RPMI7951 (cell line): ENCODE data around the gene CNST. TPM values are rescaled to one million over a fixed set of nuclear protein-coding genes. Genes with fewer than 3 reads are reported as not detected.

ENCODE experiments used
- DNase-seq: peaks from one replicate; pipeline ENCODE4 v3.0.0-alpha.2; 2012; ENCODE audit warnings: low read depth
- total RNA-seq: library from RNA; depleted of rRNA; stranded (reverse); fragments of >200 nt; shearing (Covaris generic); gene quantifications from 2 replicates; pipeline ENCODE4 v1.2.3, GENCODE V29; 2014; rRNA removed

Gene CNST, protein sequence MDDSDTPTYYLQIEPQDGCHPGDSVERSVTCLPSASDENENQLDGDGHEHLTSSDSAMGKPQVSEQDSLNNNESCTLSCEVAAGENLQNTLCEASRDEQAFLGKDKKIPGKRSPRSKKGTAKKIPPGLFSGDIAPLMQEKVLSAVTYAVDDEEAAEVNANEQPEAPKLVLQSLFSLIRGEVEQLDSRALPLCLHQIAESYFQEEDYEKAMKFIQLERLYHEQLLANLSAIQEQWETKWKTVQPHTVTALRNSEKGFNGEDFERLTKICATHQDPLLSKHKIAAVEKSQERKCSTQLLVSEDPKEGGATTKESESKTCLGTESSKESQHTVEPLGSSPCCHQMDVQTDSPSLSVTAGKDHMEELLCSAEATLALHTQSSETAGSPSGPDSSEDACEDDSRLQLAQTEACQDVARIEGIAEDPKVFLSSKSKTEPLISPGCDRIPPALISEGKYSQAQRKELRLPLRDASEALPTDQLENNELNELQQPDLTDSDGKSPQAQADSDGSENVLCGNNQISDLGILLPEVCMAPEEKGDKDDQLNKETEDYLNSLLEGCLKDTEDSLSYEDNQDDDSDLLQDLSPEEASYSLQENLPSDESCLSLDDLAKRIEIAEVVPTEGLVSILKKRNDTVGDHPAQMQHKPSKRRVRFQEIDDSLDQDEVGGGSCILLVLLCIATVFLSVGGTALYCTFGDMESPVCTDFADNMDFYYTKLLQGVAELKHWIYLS
- 12.0 and 12.3 TPM in 2 replicates for total RNA-seq

GRCh38 chr1:246566128-246566812 lies at the start of gene CNST, which contains the start of gene TFB2M:
Gene CNST, plus strand, starts transcription at chr1:246566456. Its CDS starts 25,107 bp downstream, at chr1:246591563.
Gene TFB2M, minus strand, starts transcription at chr1:246566261. Its CDS starts 123 bp downstream, at chr1:246566138.
- peak; percentile 98 for DNase-seq

DNA sequence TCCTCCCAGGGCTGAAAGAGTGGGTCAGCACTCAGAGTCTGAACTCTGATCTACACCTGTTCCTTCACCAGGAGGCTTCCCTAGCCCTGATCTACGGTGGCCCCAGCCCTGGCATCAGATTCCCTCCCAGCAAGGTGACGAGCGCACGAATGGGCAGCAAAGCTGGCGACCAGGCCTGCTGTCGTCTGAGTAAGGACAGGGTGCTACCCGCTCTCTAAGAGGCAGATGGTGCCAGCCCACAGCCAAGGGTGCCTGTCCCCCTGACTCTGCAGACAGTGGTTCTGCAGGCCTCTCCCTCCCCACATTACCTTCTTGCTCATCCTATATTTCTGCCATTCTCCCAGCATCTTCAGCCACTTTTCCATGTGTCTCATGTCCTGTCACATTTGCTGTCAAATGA lies 48.9 kb upstream of the CNST start:
- DNase-seq, result no peak

DNA sequence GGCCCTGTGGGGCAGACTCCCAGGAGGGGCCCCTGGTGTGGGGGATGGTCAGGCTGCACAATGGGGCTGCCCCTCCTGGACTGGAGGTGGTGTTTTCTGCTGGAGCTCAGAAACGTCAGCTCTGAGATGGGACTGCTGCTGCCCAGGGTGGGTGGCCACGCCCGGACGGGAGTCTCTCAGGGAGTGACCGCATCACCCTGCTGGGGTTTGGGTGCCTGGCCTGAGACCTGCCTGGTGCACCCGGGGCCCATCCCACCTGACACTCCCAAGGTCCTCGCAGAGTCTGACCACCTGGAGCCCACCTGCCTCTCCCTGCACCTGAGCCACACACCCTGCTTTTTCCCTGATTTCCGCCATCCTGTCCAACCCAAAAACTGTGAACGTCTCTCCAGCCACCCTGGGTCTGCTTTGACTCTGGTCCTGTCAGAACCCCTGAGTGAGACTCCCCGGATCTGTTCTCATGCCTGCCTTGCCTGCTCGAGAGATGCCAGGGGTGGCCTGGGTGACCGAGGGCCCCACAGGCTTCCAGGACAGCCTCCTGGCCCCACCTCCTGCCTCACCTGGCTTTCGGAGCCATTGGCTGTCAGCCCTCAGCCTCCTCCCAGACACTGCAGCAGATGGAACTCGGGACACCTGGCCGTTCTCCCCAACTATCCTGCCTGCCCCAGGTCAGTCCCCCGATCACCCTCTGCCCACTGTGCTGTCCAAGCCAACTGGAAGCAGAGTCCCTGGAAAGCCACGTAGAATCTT lies 47.6 kb upstream of the CNST start:
- no peak for DNase-seq

DNA sequence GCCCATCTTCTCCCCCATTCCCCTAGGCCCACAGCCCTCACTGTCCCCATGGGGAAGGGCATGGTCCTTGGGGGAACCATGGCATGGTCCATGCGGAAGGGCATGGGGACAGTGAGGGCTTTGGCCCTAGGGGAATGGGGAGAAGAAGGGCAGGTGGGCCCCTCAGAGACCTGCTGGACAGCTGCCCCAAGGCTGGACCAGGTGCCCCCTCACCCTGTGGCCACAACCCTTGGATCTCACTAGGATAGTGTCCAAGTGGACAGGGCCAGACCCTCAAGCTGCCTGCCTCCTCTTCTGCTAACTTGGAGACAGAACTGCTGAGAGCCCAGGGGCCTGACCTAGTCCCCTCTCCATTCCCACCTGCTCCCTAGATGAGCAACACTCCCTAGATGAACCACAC lies 46.7 kb upstream of the CNST start:
- no peak for DNase-seq

DNA sequence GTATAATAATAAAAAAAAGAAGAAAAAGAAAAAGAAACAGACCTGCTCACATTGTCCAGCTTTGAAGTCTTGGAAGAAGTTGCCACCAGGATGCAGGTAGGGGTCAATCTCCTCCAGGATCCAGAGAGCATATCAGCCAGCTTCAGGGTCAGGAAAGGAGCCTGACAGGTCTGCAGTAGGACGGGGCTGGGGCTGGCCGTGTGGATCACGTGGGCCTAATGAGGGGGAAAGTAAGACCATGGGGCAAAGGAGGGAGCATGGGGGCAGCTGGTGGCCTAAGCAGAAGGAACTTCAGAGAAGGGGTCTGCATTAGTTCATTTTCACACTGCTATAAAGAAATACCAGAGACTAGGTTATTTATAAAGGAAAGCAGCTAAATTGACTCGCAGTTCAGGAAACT lies 39.9 kb upstream of the CNST start:
- DNase-seq, result no peak

DNA sequence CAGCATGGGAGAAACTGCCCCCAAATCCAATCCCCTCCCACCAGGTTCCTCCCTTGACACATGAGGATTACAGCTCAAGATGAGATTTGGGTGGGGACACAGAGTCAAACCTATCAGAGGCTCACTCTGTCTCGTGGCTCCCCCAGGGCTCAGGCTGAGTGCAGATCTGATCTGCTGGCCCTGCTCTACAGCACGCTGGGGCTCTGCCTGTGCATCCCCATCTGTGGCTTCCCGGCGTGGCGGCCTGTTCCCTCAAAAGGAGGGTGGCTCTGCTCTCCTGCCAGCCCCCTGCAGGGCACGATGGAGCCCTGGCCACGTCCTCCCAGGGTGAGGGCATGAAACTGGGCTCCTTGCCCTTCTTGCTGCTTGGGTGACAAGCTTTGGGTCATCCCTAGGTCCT lies 39.3 kb upstream of the CNST start:
- DNase-seq, result no peak

DNA sequence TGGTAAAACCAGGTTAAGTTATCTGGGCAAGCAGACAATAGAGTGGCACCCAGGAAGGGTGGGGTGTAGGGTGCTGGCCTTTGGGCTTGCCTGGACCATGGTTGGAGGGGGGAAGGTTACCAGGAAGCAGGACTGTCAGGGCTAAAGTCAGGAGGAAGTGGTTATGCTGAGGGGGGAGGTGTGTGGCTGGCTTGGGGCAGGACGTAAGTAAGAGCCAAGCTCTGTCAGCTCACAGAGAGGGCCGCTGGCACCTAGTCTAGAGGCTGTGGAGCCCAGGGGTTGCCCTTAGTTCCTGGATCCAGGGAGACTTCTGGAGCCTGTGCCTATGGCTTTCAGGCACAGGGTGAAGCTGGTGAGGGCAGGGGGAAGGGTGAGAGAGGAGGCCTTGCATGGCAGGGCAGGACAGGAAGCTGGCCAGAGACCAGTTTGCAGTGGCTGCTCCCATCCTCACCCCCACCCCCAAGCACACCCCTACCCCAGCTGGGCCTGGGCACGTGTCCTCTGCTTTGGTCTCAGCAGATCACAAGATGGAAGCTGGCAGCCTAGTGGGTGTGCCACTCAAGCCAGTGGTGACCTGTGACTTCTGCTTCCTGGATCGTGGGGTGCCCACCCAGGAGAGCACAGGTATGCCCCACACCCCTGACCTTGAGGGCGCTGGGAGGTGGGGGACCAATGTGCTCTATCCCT lies 38.7 kb upstream of the CNST start:
- DNase-seq, result no peak

DNA sequence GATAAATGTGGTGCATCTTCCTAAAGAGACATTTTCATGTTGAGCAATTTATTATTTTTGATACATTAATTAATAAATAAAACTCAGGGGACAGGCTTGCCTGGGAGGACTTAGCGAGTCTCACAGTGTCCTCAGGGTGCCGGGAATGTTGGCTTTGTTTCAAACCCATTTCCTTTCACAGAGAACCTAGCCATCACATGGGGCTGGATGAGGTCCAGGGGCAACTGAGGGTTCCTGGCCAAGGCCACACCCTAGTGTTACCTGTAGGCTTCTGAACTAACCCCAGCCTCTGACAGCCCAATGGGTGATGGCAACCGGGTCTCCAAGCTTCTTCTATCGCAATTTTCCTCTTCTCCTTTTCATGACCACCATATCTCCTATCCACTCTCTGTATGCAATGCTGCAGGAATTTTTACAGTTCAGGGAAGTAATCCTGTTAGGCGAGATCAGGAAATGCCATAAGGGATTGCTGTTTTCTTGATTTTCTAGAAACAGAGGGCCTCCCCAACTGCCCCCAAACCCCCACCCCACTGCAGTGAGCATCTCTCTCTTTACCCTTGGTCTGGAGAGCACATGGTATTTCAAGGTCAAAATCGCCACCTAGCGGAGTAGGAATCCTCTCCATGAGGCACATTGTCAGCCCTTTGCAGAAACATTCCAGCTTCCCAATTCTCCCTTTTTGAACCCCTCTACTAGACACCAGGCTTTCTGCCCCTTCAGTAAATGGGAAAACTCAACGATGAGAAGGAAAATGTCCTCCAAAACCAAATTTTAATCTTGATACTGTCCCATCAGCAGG lies 37.1 kb upstream of the CNST start:
- no peak for DNase-seq

DNA sequence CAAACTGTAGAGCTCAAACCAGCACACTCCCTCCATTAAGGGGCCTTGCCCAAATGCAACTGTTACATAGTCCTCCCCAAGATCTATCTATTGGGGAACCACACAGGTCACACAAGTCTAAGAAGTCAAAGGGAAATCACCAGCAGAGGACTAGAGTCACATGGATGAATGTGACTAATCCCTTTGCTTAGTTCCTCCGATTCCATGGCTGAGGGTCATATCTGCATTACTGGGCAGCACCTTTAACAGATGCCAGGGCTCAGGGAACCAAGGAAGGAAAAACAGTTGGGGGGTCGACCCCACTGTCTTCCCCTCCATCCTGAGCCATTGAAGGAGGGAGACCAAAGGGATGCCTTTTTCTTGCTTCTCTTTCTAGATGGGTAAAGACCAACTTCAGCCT lies 35.8 kb upstream of the CNST start:
- no peak for DNase-seq

GRCh38 chr1:246532519-246532918 lies 33.7 kb upstream of the CNST start:
- DNase-seq, result no peak

- no peak for DNase-seq
Observed at GRCh38 chr1:246533371-246533905, 32.8 kb upstream of the CNST start.

DNA sequence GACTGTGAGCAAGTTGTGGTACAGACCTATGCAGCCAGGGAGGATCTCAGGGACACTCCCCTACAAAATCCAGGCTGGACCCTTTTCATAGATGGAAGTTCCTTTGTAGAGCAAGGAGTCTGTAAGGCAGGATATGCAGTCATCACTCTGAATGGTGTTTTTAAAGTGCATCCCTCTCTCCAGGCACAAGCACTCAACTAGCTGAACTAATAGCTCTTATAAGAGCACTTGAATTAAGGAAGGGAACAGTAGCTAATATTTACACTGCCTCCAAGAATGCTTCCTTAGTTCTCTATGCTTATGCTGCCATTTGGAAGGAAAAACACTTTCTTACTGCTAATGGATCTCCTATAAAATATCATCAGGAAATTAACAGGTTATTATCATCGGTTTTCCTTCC lies 32.1 kb upstream of the CNST start:
- DNase-seq, result no peak

DNA sequence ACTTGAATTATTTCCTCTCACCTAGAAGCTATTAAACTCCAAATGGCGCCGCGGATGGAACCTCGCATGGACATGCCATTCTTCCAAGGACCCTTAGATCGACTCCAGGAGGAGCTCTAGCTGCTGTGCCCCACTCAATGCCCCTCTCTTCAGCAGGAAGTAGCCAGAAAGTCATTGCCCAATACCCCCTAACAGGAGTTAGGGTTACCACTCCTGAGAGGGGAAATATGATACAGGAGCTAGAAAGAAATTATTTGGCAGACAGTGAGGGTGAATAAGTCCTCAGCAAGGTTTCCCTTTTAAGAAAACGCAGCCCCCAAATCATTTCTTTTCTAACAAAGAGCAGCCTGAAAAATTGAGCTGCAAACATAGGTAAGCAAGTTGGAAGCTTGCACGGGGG lies 28.8 kb upstream of the CNST start:
- DNase-seq, result no peak

DNA sequence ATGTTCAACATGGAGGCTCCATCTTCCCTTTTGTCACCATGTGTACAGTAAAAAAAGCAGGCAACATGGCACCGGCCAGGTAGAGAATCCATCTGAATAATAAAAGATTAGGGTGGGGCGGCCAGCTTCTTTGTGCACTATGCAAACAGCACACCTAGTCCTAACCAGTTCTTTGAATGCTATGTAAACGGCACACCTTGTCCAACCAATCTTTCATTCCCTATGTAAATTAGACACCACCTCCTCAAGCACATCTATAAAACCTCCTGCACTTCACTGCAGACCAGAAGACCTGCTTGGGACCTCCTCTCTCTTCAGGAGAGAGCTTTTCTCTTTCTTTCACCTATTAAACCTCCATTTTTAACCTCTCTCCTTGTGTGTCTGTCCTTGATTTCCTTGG lies 28.4 kb upstream of the CNST start:
- no peak for DNase-seq

DNA sequence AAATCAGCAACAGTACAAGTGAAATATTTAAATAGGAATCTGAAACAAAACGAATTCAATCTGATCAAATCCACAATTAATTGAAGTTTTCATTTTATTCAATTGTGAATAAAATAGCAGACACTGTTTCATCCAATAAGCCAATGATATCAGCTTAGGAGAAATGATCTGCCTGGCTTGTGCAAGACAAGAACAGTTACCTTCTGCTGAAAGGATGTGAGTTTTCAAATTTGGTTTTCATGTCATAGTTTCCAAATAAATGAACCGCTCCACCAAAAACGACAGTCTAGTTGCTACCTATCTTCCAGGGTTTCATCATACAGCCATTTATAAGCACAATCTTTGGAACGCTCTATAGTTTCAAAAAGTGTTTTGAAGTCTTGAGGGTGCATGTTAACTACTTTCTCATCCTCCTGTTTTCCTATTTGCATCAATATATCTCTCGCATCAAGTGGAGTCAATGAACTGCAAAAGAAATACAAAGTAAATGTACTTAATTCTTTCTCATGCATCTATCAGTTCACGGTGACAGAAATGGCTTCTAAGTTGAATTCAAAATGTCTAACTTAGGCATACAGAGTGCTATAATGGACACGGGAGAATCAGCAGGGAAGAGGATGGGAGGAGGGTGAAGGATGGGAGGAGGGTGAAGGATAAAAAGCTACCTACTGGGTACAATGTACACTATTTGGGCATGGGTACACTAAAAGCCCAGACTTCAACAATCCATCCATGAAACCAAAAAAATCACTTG lies 25.3 kb upstream of the CNST start:
- DNase-seq, result no peak

DNA sequence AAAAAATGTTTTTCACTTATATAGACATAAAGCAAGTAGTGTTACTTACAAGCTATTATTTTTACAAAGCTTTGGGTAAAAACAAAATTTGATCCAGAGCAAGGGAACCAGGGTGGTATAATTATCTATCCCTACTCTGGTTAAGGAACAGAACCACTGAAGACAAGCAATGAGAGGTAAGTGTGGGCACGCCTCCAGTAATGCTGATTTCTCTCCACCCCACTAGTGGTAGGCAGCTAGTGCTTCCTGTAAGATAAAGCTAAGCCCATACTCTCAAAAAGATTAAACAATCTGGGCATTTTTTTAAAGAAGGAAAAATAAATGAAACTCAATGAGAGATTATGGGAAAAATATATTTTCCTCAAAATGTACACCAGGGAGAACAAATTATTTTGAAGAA lies 22.3 kb upstream of the CNST start:
- no peak for DNase-seq

DNA sequence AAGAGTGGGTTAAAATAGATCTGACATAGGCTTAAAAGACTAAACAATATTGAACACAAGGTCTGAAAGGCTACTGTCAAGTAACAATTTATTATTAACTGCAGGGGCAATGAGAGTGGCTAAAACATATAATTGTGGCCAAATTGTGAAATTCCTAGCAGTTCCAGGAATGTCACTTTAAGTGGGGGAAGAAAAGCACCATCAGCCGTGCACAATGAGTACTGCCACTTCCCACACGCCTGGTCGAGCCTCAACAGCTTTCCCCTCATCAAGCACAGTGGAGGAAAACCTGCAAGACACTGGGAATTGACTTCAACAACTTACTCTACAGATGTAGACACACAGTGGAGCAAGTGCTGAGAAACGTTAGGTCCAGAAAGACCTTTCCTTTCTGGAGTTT lies 16.6 kb upstream of the CNST start:
- DNase-seq, result no peak

GRCh38 chr1:246550402-246550801 lies 15.9 kb upstream of the CNST start:
- no peak for DNase-seq

- no peak for DNase-seq
Observed at GRCh38 chr1:246552110-246552509, 14.1 kb upstream of the CNST start.
